Natural killer cell (primary cell): ENCODE data around the gene DPY19L2. TPM values are rescaled to one million over a fixed set of nuclear protein-coding genes. Genes with fewer than 3 reads are reported as not detected.
"Not testable (repeated sequence)": the region's sequence is repeated elsewhere in the genome, so short reads cannot be mapped to it uniquely, and the experiment has no call there.

Source experiments
- ATAC-seq, 3 donors: fragments of 150-1000 bp in 2 of 3; fragments of 200-7000 bp in 1 of 3; cut with Tn5 transposase; 1 replicate in 1 of 3; 2 replicates in 2 of 3; pipeline ENCODE4 v1.10.0; 2021; ENCODE audit warnings: mild to moderate bottlenecking in 2 of 3, moderate library complexity in 2 of 3
- DNase-seq, 2 donors: peaks; one replicate each; pipeline versions ENCODE4 v3.0.0 to v3.0.0-alpha.2; 2013 to 2021; ENCODE audit warnings: mixed read lengths in 1 of 2
- H3K27ac ChIP-seq: one replicate; pipeline ENCODE4 v1.5.1; 2013; ENCODE audit warnings: mild to moderate bottlenecking, low read length
- H3K27me3 ChIP-seq: one replicate; pipeline ENCODE4 v1.6.1; 2013; ENCODE audit warnings: low read length; ENCODE audit not compliant: control insufficient read depth, insufficient read depth
- H3K36me3 ChIP-seq: one replicate; pipeline ENCODE4 v1.6.1; 2013; ENCODE audit warnings: low read length; ENCODE audit not compliant: control insufficient read depth, insufficient read depth
- H3K4me1 ChIP-seq: one replicate; pipeline ENCODE4 v1.6.1; 2013; ENCODE audit warnings: low read length; ENCODE audit not compliant: control insufficient read depth, insufficient read depth
- H3K4me3 ChIP-seq: one replicate; pipeline ENCODE4 v1.5.1; 2013; ENCODE audit warnings: low read length
- H3K9me3 ChIP-seq: one replicate; pipeline ENCODE4 v1.6.1; 2013; ENCODE audit warnings: low read length; ENCODE audit not compliant: control insufficient read depth, insufficient read depth
- H3K27ac Mint-ChIP-seq, 2 donors: one replicate each; pipeline ENCODE4 v1.8.0; 2022; ENCODE audit warnings: mild to moderate bottlenecking in 2 of 2, mixed read lengths in 2 of 2, moderate library complexity in 1 of 2
- H3K27me3 Mint-ChIP-seq, 2 donors: one replicate each; pipeline ENCODE4 v1.8.0; 2022; ENCODE audit warnings: low read depth in 2 of 2, mixed read lengths in 2 of 2
- H3K36me3 Mint-ChIP-seq: one replicate; pipeline ENCODE4 v1.8.0; 2022; ENCODE audit warnings: mixed read lengths
- H3K4me1 Mint-ChIP-seq, 2 donors: one replicate each; pipeline ENCODE4 v1.8.0; 2022; ENCODE audit warnings: mixed read lengths in 2 of 2
- H3K4me3 Mint-ChIP-seq: one replicate; pipeline ENCODE4 v1.8.0; 2022; ENCODE audit warnings: mild to moderate bottlenecking, moderate library complexity, mixed read lengths
- H3K9me3 Mint-ChIP-seq, 2 donors: one replicate each; pipeline ENCODE4 v1.8.0; 2022; ENCODE audit warnings: mixed read lengths in 2 of 2
- WGBS: methylation state at CpG from one replicate; pipeline ENCODE4 v1.1.7; 2013; ENCODE audit warnings: missing lambda C conversion rate; ENCODE audit not compliant: insufficient coverage; 5-methylcytosine and 5-hydroxymethylcytosine counted together
- intact Hi-C: fragments of 100-400 bp; cut with micrococcal nuclease; formaldehyde crosslinking; loops from one replicate; pipeline ENCODE4 v1.14.2; 2022
- total RNA-seq, 4 donors: library from RNA; stranded (reverse); fragments of 120-200 nt in 1 of 4; gene quantifications; one replicate each; pipeline versions ENCODE4 v1.2.3 to v1.2.4, GENCODE V29; 2013 to 2022

DPY19L2 gene
- total RNA-seq, 3 donors from 2014 or later (not counting 1 experiment from before 2014, with no cell fraction given), result 1.3 TPM; not detected in 2

GRCh38 chr12:63685789-63686188 lies 17.5 kb upstream of the DPY19L2 start:
- H3K27me3 ChIP-seq, intact Hi-C loops, DNase-seq, H3K4me1 ChIP-seq, H3K4me1 Mint-ChIP-seq, H3K27ac ChIP-seq, H3K4me3 ChIP-seq, H3K4me3 Mint-ChIP-seq, H3K9me3 Mint-ChIP-seq, H3K36me3 Mint-ChIP-seq, H3K27me3 Mint-ChIP-seq, H3K36me3 ChIP-seq, H3K9me3 ChIP-seq, H3K27ac Mint-ChIP-seq, ATAC-seq: not testable (repeated sequence)
- WGBS, result no CpG with 5 or more reads among the region's 2 CpGs

GRCh38 chr12:63682617-63683016 lies 14.3 kb upstream of the DPY19L2 start:
- H3K27ac ChIP-seq, H3K9me3 ChIP-seq, H3K9me3 Mint-ChIP-seq, H3K4me1 Mint-ChIP-seq, ATAC-seq, H3K27ac Mint-ChIP-seq, H3K4me1 ChIP-seq, H3K36me3 ChIP-seq, H3K27me3 ChIP-seq, H3K4me3 Mint-ChIP-seq, intact Hi-C loops, H3K4me3 ChIP-seq, H3K27me3 Mint-ChIP-seq, DNase-seq, H3K36me3 Mint-ChIP-seq: not testable (repeated sequence)
- 86% methylated on average over 2 of the region's 2 CpGs for WGBS

GRCh38 chr12:63680758-63681157 lies 12.5 kb upstream of the DPY19L2 start:
- H3K4me1 ChIP-seq, H3K27ac ChIP-seq, H3K27me3 ChIP-seq, H3K4me3 Mint-ChIP-seq, H3K27ac Mint-ChIP-seq, H3K36me3 Mint-ChIP-seq, ATAC-seq, H3K9me3 ChIP-seq, H3K27me3 Mint-ChIP-seq, H3K4me1 Mint-ChIP-seq, intact Hi-C loops, H3K36me3 ChIP-seq, DNase-seq, H3K9me3 Mint-ChIP-seq, H3K4me3 ChIP-seq: not testable (repeated sequence)

GRCh38 chr12:63672550-63672949 lies 4.3 kb upstream of the DPY19L2 start:
- H3K27ac Mint-ChIP-seq, H3K36me3 Mint-ChIP-seq, H3K4me3 ChIP-seq, H3K9me3 ChIP-seq, ATAC-seq, H3K27me3 ChIP-seq, H3K27ac ChIP-seq, H3K9me3 Mint-ChIP-seq, H3K4me1 Mint-ChIP-seq, H3K36me3 ChIP-seq, DNase-seq, H3K4me3 Mint-ChIP-seq: not testable (repeated sequence)
- H3K27me3 Mint-ChIP-seq, result peaks cover 17 to 18% of the 10 kb centered on the region in 2 donors
- WGBS, result 83% methylated on average over 1 of the region's 2 CpGs
- peaks cover 13% of the 10 kb centered on the region for H3K4me1 ChIP-seq
- intact Hi-C loops, result loop anchor here (5.0 kb wide), 1 partner anchor 585 kb away; no protein-coding TSS in a partner anchor

- intact Hi-C loops, result loop anchor here (5.0 kb wide), 1 partner anchor 587 kb away; no protein-coding TSS in a partner anchor
- H3K4me3 ChIP-seq, result not testable (repeated sequence)
- no CpG with 5 or more reads among the region's 1 CpG for WGBS
Observed at GRCh38 chr12:63669936-63670335, 1.6 kb upstream of the DPY19L2 start.

GRCh38 chr12:63669427-63669826 lies 1.1 kb upstream of the DPY19L2 start:
- H3K36me3 Mint-ChIP-seq, H3K9me3 Mint-ChIP-seq, H3K4me3 Mint-ChIP-seq, H3K9me3 ChIP-seq, H3K27ac Mint-ChIP-seq, DNase-seq, H3K4me3 ChIP-seq, H3K27ac ChIP-seq, H3K27me3 ChIP-seq, H3K36me3 ChIP-seq, ATAC-seq, H3K4me1 Mint-ChIP-seq, intact Hi-C loops: not testable (repeated sequence)
- peaks cover 22% of the 10 kb centered on the region in 2 donors for H3K27me3 Mint-ChIP-seq
- 24% methylated on average over 2 of the region's 8 CpGs for WGBS
- H3K4me1 ChIP-seq, result peaks cover 13% of the 10 kb centered on the region

More at GRCh38 chr12:63669936-63670335, 1.6 kb upstream of the DPY19L2 start:
- not testable (repeated sequence) for H3K36me3 Mint-ChIP-seq, H3K4me1 Mint-ChIP-seq, H3K36me3 ChIP-seq, H3K27me3 ChIP-seq, H3K27ac Mint-ChIP-seq, H3K9me3 ChIP-seq, DNase-seq, H3K9me3 Mint-ChIP-seq, H3K4me3 Mint-ChIP-seq, H3K27ac ChIP-seq, ATAC-seq
- peaks cover 13% of the 10 kb centered on the region for H3K4me1 ChIP-seq
- peaks cover 22% of the 10 kb centered on the region in 2 donors for H3K27me3 Mint-ChIP-seq

GRCh38 chr12:63668800-63669365 lies 590 bp upstream of the DPY19L2 start:
- H3K4me3 Mint-ChIP-seq, result peak overlapping the region; percentile 80
- H3K27ac Mint-ChIP-seq, result not testable (repeated sequence)

GRCh38 chr12:63663005-63663404 lies 5.3 kb downstream of the DPY19L2 start:
- H3K27me3 ChIP-seq, H3K4me1 ChIP-seq, H3K27ac ChIP-seq, ATAC-seq, H3K27ac Mint-ChIP-seq, DNase-seq, H3K36me3 Mint-ChIP-seq, H3K36me3 ChIP-seq, H3K4me1 Mint-ChIP-seq, H3K4me3 ChIP-seq, H3K9me3 Mint-ChIP-seq, H3K9me3 ChIP-seq, intact Hi-C loops, H3K4me3 Mint-ChIP-seq: not testable (repeated sequence)
- H3K27me3 Mint-ChIP-seq, result peaks cover 8 to 10% of the 10 kb centered on the region in 2 donors
- 64% methylated on average over 3 of the region's 7 CpGs for WGBS

More at GRCh38 chr12:63668800-63669365, 590 bp upstream of the DPY19L2 start:
- intact Hi-C loops, H3K9me3 ChIP-seq, H3K9me3 Mint-ChIP-seq, H3K27ac ChIP-seq, H3K27me3 ChIP-seq, H3K36me3 ChIP-seq, H3K4me1 Mint-ChIP-seq, H3K36me3 Mint-ChIP-seq: not testable (repeated sequence)
- WGBS, result under 1% methylated on average over 41 of the region's 44 CpGs
- Histone ChIP-seq H3K4me1 (peaks cover 13% of the 10 kb centered on the region), H3K4me3 (peak overlapping the region; percentile 43)
- peaks cover 22% of the 10 kb centered on the region in 2 donors for H3K27me3 Mint-ChIP-seq
- DNase-seq (peak in 1 of 2 donors; percentile 51), ATAC-seq (peak in 2 of 3 donors; percentile 17 to 29)
